Liver (tissue), 9 donors: Measurements from ENCODE around the gene SERINC3. TPM values are rescaled to one million over a fixed set of nuclear protein-coding genes. Genes with fewer than 3 reads are reported as not detected.

Experiments used
- DNase-seq: peaks from one replicate; pipeline ENCODE4 v3.0.0-alpha.2; 2017; ENCODE audit warnings: low spot score
- H3K27ac ChIP-seq, 2 donors: one replicate each; pipeline ENCODE4 v1.7.0; 2013; ENCODE audit warnings: inconsistent platforms in 2 of 2, low read length in 2 of 2, control low read depth in 1 of 2, low read depth in 1 of 2, mild to moderate bottlenecking in 1 of 2
- H3K27me3 ChIP-seq, 4 donors: one replicate each; pipeline versions ENCODE4 v1.6.1 to v1.7.0; 2013; ENCODE audit warnings: low read length in 3 of 4, inconsistent platforms in 1 of 4, mild to moderate bottlenecking in 1 of 4, moderate library complexity in 1 of 4; ENCODE audit not compliant: control insufficient read depth in 4 of 4, insufficient read depth in 4 of 4
- H3K36me3 ChIP-seq, 4 donors: one replicate each; pipeline versions ENCODE4 v1.6.1 to v1.7.0; 2013; ENCODE audit warnings: low read length in 3 of 4, mild to moderate bottlenecking in 3 of 4, low read depth in 1 of 4, moderate library complexity in 1 of 4; ENCODE audit not compliant: control insufficient read depth in 4 of 4, insufficient read depth in 3 of 4
- H3K4me1 ChIP-seq, 4 donors: one replicate each; pipeline versions ENCODE4 v1.6.1 to v1.7.0; 2013; ENCODE audit warnings: low read length in 3 of 4, mild to moderate bottlenecking in 3 of 4, moderate library complexity in 1 of 4; ENCODE audit not compliant: control insufficient read depth in 4 of 4, insufficient read depth in 4 of 4
- H3K4me3 ChIP-seq, 3 donors: one replicate each; pipeline versions ENCODE4 v1.6.1 to v1.7.0; 2013; ENCODE audit warnings: low read length in 3 of 3, control low read depth in 1 of 3, low read depth in 1 of 3, mild to moderate bottlenecking in 1 of 3
- H3K9ac ChIP-seq, 2 donors: one replicate each; pipeline ENCODE4 v1.7.0; 2013; ENCODE audit warnings: low read length in 2 of 2, mild to moderate bottlenecking in 2 of 2, moderate library complexity in 2 of 2, control low read depth in 1 of 2, low read depth in 1 of 2
- H3K9me3 ChIP-seq, 4 donors: one replicate each; pipeline versions ENCODE4 v1.6.1 to v1.7.0; 2013; ENCODE audit warnings: low read length in 3 of 4; ENCODE audit not compliant: control insufficient read depth in 4 of 4
- EGR1 ChIP-seq, 2 donors: IDR thresholded peaks; 2 replicates each; pipeline ENCODE4 v1.6.1; 2016 to 2018; ENCODE audit warnings: antibody characterized with exemption in 2 of 2, low read depth in 2 of 2
- FOXA1 ChIP-seq: IDR thresholded peaks from 2 replicates; pipeline ENCODE4 v1.6.1; 2016; ENCODE audit warnings: antibody characterized with exemption
- FOXA2 ChIP-seq: IDR thresholded peaks from 2 replicates; pipeline ENCODE4 v1.6.1; 2016; ENCODE audit warnings: antibody characterized with exemption
- GABPA ChIP-seq, 2 donors: IDR thresholded peaks in 1 of 2; conservative IDR thresholded peaks in 1 of 2; 2 replicates each; pipeline ENCODE4 v1.6.1; 2016; ENCODE audit warnings: antibody characterized with exemption in 2 of 2, mild to moderate bottlenecking in 1 of 2, moderate library complexity in 1 of 2
- HNF4G ChIP-seq: IDR thresholded peaks from 2 replicates; pipeline ENCODE4 v1.6.1; 2016; ENCODE audit warnings: antibody characterized with exemption
- JUND ChIP-seq, 2 donors: IDR thresholded peaks; 2 replicates each; pipeline ENCODE4 v1.6.1; 2016; ENCODE audit warnings: antibody characterized with exemption in 2 of 2
- NR2F2 ChIP-seq: IDR thresholded peaks from 2 replicates; pipeline ENCODE4 v1.6.1; 2016; ENCODE audit warnings: antibody characterized with exemption
- RAD21 ChIP-seq, 2 donors: IDR thresholded peaks; 2 replicates each; pipeline ENCODE4 v1.6.1; 2016; ENCODE audit warnings: antibody characterized with exemption in 2 of 2, mild to moderate bottlenecking in 2 of 2
- REST ChIP-seq: IDR thresholded peaks from 2 replicates; pipeline ENCODE4 v1.6.1; 2016; ENCODE audit warnings: antibody characterized with exemption, mild to moderate bottlenecking
- RXRA ChIP-seq, 2 donors: IDR thresholded peaks; 2 replicates each; pipeline ENCODE4 v1.6.1; 2017 to 2018; ENCODE audit warnings: antibody characterized with exemption in 2 of 2, mild to moderate bottlenecking in 1 of 2
- SP1 ChIP-seq: IDR thresholded peaks from 2 replicates; pipeline ENCODE4 v1.6.1; 2018; ENCODE audit warnings: antibody characterized with exemption, mild to moderate bottlenecking
- TAF1 ChIP-seq: conservative IDR thresholded peaks from 2 replicates; pipeline ENCODE4 v1.6.1; 2016; ENCODE audit warnings: antibody characterized with exemption, mild to moderate bottlenecking
- ZBTB33 ChIP-seq: IDR thresholded peaks from 2 replicates; pipeline ENCODE4 v1.6.1; 2016; ENCODE audit warnings: antibody characterized with exemption
- WGBS: extraction: QIAGEN DNeasy Blood & Tissue Kit; methylation state at CpG from one replicate; pipeline ENCODE4 v1.1.7; 2013; 5-methylcytosine and 5-hydroxymethylcytosine counted together
- polyA plus RNA-seq, 2 donors: library from polyadenylated mRNA; stranded (reverse) in 1 of 2; unstranded in 1 of 2; fragments of 200-250 nt in 1 of 2; fragments of >200 nt in 1 of 2; fragmentation: Nextera tagmentation in 1 of 2; extraction: Ambion mirVana in 1 of 2; gene quantifications; one replicate each; pipeline versions ENCODE4 v1.2.1 to v1.2.3, GENCODE V29; 2013 to 2015
- total RNA-seq, 2 donors: library from RNA; depleted of rRNA; stranded (reverse); fragments of >200 nt; gene quantifications; one replicate each; pipeline ENCODE4 v1.2.3, GENCODE V29; 2014
- TF ChIP-seq, protein P1 (sequence below): IDR thresholded peaks from 2 replicates; pipeline ENCODE4 v1.6.1; 2016; ENCODE audit warnings: antibody characterized with exemption
- TF ChIP-seq, protein P2 (sequence below): fragments of 150-350 bp; IDR thresholded peaks from 2 replicates; pipeline ENCODE4 v1.5.1; 2017; ENCODE audit warnings: improper control_type of control experiment, low read depth, low read length; ENCODE audit not compliant: missing input control
- donor health status: healthy.
- donor health status: healthy.
- donor health status: healthy.
- donor health status: healthy.
- donor health status: healthy.

The SERINC3 gene
- total and polyA plus RNA-seq, 4 donors: 51.1 to 70.0 (median 58.5) TPM

- 93% methylated on average over 8 of the region's 8 CpGs for WGBS
These were observed 65.3 kb downstream of the SERINC3 start for GRCh38 chr20:44456611-44457010.

GRCh38 chr20:44455126-44455525 is 66.7 kb downstream of the SERINC3 start:
- Histone ChIP-seq H3K9ac (no peak overlapping the region), H3K27me3 (no peaks in the 10 kb centered on the region), H3K27ac (no peak overlapping the region), H3K4me3 (no peak overlapping the region), H3K36me3 (no peaks in the 10 kb centered on the region), H3K4me1 (peaks cover 4 to 18% (median 13%) of the 10 kb centered on the region in 4 donors), H3K9me3 (no peaks in the 10 kb centered on the region)
- 64% methylated on average over 3 of the region's 3 CpGs for whole genome bisulfite sequencing
- DNase-seq: no peak
- TF ChIP-seq NR2F2: no peak
- no peak for TF ChIP-seq JUND (IDR thresholded peaks at IDR 0.05)
- TF ChIP-seq RAD21 (IDR thresholded peaks at IDR 0.05): no peak
- TF ChIP-seq, protein P1, sequence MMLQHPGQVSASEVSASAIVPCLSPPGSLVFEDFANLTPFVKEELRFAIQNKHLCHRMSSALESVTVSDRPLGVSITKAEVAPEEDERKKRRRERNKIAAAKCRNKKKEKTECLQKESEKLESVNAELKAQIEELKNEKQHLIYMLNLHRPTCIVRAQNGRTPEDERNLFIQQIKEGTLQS: no peak
- TF ChIP-seq HNF4G: no peak
- TF ChIP-seq ZBTB33: no peak
- TF ChIP-seq, protein P2, sequence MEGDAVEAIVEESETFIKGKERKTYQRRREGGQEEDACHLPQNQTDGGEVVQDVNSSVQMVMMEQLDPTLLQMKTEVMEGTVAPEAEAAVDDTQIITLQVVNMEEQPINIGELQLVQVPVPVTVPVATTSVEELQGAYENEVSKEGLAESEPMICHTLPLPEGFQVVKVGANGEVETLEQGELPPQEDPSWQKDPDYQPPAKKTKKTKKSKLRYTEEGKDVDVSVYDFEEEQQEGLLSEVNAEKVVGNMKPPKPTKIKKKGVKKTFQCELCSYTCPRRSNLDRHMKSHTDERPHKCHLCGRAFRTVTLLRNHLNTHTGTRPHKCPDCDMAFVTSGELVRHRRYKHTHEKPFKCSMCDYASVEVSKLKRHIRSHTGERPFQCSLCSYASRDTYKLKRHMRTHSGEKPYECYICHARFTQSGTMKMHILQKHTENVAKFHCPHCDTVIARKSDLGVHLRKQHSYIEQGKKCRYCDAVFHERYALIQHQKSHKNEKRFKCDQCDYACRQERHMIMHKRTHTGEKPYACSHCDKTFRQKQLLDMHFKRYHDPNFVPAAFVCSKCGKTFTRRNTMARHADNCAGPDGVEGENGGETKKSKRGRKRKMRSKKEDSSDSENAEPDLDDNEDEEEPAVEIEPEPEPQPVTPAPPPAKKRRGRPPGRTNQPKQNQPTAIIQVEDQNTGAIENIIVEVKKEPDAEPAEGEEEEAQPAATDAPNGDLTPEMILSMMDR: no peak
- TF ChIP-seq GABPA (IDR thresholded peaks at IDR 0.05 in 1 of 2, conservative IDR thresholded peaks at IDR 0.05 in 1 of 2): no peak
- no peak for TF ChIP-seq TAF1

More at GRCh38 chr20:44456611-44457010, 65.3 kb downstream of the SERINC3 start:
- peaks cover 2 to 18% (median 13%) of the 10 kb centered on the region in 4 donors for H3K4me1 ChIP-seq
- H3K36me3 ChIP-seq: no peaks in the 10 kb centered on the region
- no peaks in the 10 kb centered on the region for H3K9me3 ChIP-seq
- H3K4me3 ChIP-seq: no peak overlapping the region
- no peak overlapping the region for H3K27ac ChIP-seq
- DNase-seq: no peak
- no peaks in the 10 kb centered on the region for H3K27me3 ChIP-seq
- no peak overlapping the region for H3K9ac ChIP-seq
- TF ChIP-seq NR2F2 (no peak), FOXA2 (no peak), GABPA (IDR thresholded peaks at IDR 0.05 in 1 of 2, conservative IDR thresholded peaks at IDR 0.05 in 1 of 2) (no peak), JUND (IDR thresholded peaks at IDR 0.05) (no peak), EGR1 (IDR thresholded peaks at IDR 0.05; ENCODE audit: low read depth in 2 of 2) (no peak), HNF4G (no peak), SP1 (no peak), FOXA1 (no peak), REST (no peak), RXRA (IDR thresholded peaks at IDR 0.05) (no peak)
- TF ChIP-seq, protein P1: no peak
- TF ChIP-seq, protein P2: no peak
